ENCODE measurements around the gene UCN3.
"Not testable (repeated sequence)": the region's sequence is repeated elsewhere in the genome, so short reads cannot be mapped to it uniquely, and the experiment has no call there.

Gene UCN3

DNA sequence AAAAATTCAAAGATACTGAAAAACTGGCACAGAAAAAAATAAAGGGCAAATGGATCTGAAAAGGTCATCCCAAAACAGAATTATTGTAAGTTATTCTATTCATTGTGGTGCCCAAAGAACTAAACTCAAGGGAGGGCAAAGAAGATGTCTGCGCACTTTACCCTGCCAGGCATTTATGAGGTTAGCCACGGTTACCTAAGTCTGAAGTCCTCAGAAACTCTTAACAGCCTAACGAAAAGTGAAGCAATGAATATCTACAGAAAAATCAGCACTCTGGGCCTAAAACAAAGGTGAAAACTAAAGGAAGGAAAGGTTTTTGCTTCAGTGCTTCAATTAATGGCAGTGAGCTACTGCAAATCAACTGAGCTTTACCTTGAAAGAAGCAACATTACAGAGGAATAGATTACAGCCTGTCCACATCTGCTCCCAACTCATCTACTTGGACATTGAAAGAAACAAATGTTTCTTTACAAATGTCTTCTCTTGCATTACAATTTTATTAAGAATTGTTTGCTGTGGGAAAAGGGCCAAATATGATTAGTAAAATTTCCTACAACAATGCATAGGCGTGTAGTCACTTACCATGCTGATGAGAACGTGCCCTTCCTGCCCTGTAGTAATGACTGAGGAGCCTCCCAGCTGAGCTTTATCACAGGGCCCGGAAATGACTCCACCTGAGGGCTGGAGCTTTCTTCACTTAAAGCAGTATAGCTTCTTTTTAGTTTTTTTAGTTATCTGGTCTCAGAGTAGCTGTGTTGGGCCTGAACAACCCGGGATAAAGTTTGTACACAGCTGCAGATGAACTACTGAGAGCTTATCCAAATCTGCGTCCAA is 39.7 kb downstream of the UCN3 start, which contains the start of gene TUBAL3:
Gene TUBAL3, minus strand, starts transcription at position 621 of the 834 bp plus-strand sequence. Its CDS starts 36 bp downstream, at position 585.
- no peak for TF ChIP-seq CTCF (IDR thresholded peaks at IDR 0.05; ENCODE audit: borderline replicate concordance, insufficient read depth, low read depth, low read length)
- H3K4me3 ChIP-seq (ENCODE audit: low read depth, low read length): no peak within 1 kb of the TSS

DNA sequence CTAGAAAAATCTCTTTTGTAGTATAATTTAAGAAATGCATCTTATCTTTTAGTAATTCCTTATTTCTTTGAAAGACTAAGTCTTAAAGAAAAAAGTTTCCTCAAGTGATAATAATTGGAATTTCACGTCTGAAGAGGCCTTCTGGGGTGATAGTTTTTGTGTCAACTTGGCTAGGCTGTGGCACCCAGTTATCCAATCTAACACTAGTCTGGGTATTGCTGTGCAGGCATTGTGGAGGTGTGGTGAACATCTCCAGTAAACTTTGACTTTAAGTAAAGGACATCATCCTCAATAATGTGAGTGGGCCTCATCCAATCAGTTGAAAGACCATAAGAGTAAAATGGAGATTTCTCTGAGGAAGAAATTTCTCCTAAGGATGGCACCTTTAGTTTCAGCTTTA is 42.2 kb downstream of the UCN3 start:
- H3K4me3 ChIP-seq (ENCODE audit: low read depth, low read length): no peak overlapping the region
- TF ChIP-seq CTCF (IDR thresholded peaks at IDR 0.05; ENCODE audit: borderline replicate concordance, insufficient read depth, low read depth, low read length): no peak

DNA sequence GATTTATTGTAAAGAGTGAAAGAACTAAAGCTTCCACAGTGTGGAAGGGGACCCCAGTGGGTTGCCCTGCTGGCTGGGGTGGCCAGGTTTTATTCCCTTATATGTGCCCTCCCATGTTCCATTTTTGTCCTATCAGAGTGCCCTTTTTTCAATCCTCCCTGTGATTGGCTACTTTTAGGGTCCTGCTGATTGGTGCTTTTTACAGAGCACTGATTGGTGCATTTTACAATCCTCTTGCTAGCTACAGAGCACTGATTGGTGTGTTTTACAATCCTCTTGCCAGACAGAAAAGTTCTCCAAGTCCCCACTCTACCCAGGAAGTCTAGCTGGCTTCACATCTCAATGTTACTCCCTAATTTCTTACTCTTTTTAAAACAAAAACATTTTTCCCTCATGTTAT is 46.0 kb downstream of the UCN3 start:
- H3K4me3 ChIP-seq (ENCODE audit: low read depth, low read length): not testable (repeated sequence)

DNA sequence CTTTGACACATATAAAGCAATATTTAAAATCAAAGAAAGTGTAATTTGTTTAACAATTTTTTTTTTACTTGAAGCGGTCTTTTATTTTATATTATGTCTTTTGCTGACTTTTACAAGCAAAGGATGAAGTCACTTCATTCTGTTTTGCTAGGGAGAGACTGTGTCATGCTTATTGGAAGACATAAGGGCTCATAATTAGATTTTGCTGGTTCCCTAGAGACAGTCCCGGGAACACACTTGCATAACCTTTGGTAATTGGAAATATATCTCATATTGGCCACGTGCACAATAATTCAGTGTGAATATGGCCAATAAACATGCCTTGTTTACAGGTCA is 47.1 kb downstream of the UCN3 start:
- H3K4me3 ChIP-seq (ENCODE audit: low read depth, low read length): no peak overlapping the region
- no peak for TF ChIP-seq CTCF (IDR thresholded peaks at IDR 0.05; ENCODE audit: borderline replicate concordance, insufficient read depth, low read depth, low read length)

DNA sequence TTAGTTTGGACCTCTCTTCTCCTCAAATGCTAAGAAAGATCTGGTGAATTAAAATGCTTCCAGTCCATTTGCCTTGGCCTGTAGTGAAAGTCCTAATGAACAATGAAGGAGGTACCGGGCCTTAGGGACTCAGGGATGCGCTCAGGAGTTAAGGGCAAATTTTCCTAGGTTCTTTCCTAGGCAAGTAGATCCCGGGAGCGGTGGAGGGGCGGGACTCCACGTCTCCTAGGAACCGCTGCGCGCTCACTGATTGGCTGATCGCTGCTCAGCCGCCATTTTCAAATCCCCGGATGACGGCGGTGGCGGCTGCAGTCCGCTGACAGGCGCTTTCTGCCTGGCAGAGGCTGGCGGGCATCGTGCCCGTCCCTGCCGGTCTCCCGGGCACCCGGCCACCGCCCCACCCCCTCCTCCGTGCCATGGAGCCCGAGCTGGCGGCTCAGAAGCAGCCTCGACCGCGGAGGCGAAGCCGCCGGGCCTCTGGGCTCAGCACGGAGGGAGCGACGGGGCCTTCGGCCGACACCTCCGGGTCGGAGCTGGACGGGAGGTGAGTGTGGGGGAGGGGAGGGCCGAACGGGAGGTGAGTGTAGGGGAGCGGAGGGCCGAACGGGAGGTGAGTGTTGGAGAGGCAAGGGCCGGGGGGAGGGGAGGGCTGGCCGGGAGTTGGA is 47.6 kb downstream of the UCN3 start, which contains the start of gene NET1:
Gene NET1, plus strand, starts transcription at position 281 of the 665 bp plus-strand sequence. Its CDS starts 136 bp downstream, at position 417.
- peak within 1 kb of the TSS; percentile 87 for H3K4me3 ChIP-seq (ENCODE audit: low read depth, low read length)
- TF ChIP-seq CTCF (IDR thresholded peaks at IDR 0.05; ENCODE audit: borderline replicate concordance, insufficient read depth, low read depth, low read length): no peak

DNA sequence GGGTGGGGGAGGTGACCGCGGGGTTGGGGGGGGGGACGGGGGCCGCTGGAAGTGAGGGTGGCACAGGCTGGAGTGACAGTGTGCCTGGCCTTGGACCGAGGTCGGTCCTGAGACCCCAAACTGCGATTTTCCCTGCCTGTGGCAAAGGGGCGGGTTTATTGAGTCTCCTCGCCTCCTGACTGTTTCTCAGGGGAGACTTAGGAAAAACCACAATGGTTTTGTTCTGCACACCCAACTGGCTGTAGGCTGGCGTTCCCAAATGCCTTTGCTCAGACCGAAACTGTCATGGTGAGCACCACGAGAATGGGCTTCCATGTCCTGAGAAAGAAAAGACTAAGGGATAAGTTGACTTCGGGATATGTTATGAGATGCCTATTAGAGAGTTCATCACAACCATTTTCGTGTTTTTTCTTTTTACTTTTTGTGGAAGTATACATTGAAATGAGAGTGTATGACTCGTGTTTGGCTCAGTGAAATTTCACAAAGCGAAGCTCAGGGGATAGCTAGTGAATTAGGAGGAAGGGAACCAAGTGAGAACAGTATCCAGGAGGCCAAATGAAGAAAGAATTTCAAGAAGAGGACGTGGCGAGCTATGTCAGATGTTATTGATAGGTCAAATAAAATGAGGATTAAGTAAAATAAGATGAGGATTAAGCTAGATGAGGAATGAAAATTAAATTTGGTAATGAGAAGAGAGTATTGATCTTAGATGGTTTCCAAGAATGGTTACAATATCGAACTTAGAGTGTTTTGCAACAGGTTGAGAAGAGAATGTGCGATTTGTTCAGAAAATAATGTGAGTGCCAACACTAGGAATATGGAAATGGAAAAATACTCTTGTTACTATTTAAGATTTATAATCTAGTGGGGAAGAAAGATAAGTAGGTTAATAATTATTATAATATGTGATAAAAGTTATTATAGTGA is 48.5 kb downstream of the UCN3 start:
- TF ChIP-seq CTCF (IDR thresholded peaks at IDR 0.05; ENCODE audit: borderline replicate concordance, insufficient read depth, low read depth, low read length): no peak
- H3K4me3 ChIP-seq (ENCODE audit: low read depth, low read length): peak overlapping the region; percentile 87

DNA sequence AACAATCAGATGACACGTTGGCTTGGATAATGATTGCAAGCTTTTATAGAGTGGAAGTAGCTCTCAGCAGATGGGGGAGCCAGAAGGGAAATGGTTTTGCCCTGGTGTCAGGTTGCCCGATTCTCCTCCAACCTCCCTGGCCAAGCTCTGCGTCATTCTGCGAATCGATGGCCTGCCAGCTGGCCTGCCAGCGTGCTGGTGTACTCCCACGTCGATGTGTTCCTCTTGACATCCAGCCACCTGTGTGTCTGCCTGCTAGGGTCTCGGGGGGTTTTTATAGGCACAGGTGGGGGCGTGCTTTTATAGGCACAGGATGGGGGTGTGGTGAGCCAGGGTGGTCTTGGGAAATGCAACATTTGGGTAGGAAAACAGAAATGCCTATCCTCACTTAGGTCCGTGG is 52.2 kb downstream of the UCN3 start:
- H3K4me3 ChIP-seq (ENCODE audit: low read depth, low read length): no peak overlapping the region
- no peak for TF ChIP-seq CTCF (IDR thresholded peaks at IDR 0.05; ENCODE audit: borderline replicate concordance, insufficient read depth, low read depth, low read length)
